T-helper 9 cell (primary cell): ENCODE results near the gene PDCD7.
"Not testable (repeated sequence)": the region's sequence is repeated elsewhere in the genome, so short reads cannot be mapped to it uniquely, and the experiment has no call there.

ENCODE experiments used
- DNase-seq: peaks from one replicate; pipeline ENCODE4 v3.0.0-alpha.2; 2020

Gene PDCD7

DNA sequence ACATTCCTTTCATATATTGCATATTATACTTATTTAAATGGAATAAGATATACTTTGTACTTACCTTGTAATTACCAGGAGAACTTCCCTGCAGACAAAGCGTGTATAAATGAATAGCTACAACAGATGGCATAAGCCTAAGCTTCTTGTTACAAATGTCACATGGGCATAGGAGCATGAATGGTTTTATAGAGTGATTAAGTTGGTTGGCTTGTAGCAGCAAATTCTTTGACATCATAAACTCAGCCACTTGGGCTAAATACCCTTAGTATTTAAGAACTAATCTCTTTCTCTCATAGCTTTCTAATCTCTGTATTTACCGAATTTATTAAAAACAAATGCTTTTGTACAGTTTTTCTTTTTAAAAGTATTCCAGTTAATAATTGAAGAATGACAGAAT, 18.5 kb downstream of the PDCD7 start, which contains the start of gene UBAP1L:
TSS of gene UBAP1L (minus strand) at position 115 of the 400 bp plus-strand sequence. CDS start 8,985 bp downstream, outside the sequence.
- DNase-seq, result no peak

DNA sequence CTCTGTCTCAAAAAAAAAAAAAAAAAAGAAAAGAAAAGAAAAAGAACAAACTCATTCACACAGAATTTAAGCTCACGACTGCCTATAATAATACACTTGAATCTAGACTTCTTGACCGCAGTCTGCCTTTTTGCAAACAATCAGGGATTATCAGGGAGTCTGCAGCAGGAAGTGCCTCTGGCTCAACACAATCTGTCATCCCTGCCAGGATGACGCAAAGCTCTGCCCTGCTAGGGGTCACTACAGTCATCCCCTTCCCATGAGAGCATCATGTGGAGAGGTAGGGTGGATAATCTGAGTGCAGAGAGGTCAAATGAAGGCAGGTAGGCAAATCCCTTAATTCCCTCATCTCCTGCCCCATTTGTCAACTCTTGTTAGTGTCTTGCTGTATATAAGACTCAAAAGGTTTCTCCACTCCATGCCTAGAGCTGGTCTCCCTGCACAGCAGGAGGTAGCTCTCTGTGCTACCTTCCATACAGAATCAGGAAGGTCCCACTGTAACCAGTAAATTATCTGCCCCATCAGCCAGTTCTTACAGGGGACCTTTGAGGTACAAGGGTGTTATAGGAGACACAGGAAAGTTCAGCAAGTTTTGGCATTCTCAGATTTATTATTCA, 22.8 kb downstream of the PDCD7 start:
- DNase-seq, result no peak

DNA sequence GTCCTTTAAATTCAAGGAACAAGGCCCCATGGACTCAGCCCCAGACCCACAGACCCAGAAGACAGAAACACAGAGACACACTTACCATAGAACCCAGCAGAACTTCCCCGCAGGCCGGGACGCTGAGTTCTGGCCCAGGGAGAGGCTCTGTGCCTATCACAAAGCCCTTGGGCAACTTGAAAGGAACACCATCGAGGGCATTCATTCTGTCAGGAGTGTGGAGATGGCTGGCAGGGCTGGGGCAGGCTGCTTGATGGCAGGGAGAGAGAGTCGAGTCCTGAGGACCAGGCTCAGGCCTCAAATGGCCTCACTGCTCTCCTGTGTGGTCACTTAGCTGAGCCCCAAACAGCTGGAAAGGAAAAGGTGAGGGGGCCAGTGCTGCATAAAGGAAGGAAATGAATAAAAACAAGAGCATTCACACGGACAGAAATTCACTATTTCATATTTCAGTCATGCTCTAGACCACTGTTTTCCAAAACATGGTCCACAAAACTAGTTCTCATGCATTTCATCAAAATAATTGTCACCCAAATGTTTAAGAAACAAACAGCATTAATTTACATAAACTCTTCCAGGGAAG, 27.5 kb downstream of the PDCD7 start:
- DNase-seq, result no peak

DNA sequence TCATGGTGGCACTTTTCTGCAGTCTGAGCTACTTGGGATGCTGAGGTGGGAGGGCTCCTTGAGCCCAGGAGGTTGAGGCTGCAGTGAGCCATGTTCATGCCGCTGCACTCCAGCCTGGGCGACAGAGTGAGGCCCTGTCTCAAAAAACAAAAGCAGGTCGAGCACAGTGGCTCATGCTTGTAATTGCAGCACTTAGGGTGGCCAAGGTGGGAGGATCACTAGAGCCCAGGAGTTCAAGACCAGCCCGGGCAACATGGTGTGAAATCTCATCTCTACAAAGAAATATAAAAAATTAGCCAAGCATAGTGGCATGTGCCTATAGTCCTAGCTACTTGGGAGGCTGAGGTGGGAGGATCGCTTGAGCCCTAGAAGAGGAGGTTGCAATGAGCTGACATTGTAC, 28.6 kb downstream of the PDCD7 start:
- DNase-seq, result no peak

DNA sequence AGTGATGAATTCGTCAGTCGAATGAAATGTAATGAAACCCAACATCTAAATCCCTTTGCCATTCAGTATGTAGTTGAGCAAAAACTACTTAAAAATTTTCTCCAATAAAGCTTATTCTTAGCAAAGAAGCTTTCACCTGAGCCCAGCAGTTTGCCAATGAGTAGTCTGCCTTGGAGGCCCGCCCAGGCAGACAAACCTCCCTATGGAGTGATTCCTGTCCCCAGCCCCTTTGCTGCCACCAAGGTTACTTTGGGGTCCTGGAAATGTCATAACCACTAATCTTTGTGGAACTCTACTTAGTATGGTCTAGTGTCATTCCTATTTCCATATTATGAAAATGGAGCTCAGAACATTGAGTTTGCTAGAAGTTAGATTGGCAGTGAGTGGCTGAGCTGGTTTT, 30.7 kb downstream of the PDCD7 start:
- DNase-seq, result no peak

DNA sequence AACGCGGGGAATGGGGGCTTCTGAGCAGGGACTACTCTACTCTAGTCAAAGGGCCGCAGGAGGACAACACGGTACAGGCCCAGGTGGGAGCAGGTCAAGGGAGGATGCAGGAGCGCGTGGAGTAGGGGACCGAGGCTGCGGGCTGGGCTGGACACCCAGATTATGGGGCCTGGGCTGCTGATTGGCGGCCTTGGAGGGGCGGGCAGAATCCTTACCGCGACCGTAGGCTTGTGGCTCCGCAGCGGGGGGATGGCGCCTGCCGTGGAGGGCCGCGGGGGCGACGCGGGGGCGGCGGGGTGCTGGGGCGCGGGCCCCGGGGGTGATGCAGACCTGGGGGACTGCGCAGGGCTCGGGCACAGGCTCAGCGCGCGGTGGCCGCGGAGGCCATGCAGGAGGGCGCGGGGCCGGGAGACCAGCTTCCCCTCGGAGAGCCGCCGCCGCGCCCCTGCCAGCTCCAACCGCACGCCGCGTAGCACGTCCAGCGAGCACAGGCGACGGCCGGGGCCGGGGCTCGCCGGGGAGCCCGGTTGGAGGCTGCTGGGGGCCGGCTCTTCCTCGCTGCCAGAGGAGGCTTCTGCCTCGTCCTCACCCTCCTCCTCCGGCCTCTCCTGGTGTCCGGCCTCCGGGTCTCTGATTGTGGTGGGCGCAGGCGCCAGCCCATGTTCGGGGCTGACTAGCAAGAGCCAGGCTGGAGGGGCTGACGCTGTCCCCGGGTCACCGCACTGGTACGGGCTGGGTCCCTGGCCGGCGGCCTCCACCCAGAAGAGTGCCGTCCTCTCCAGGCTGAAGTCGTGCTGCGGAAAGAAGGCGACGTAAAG, 31.5 kb downstream of the PDCD7 start:
- no peak for DNase-seq

DNA sequence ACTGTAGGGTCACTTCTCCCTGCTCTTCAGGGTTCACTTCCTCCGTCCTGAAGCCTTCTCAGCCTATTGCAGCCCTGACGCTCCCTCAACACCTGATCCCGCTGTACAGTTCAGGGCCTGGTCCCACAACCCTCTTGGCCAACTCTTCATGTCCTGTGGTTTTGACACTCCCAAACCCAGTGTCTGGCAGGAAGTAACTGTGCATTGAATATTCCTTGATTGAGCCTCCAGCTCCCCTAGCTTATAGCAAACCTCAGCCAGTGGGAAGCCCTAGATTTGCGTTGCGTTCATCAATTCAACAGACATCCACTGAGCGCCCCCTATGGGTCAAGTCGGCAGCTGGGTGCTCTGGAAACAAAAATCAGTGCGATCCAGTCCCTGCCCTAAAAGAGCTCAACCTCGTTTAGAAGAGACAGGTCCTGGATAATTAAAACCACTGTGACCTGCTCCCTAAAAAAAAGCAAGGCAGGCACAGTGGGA, 32.2 kb downstream of the PDCD7 start:
- DNase-seq, result peak; percentile 24

DNA sequence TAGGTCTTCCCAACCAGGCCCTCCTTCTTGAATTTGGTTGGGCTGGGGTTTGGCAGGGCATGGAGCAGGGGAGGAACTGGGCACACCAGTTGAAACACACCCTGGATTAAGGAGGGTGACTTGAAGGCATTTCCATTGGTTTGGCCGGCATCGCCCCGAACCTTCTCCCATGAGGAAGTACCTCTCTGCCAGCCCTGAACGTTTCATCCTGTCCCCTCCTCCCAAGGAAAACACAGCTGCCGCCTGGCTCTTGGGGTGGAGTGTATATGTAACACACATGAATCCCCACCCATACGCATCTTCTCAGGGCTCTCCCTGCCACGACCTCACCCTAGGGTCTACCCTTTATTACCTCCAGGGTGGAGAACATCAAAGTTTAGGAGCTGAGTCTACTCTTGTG, 33.2 kb downstream of the PDCD7 start:
- no peak for DNase-seq

DNA sequence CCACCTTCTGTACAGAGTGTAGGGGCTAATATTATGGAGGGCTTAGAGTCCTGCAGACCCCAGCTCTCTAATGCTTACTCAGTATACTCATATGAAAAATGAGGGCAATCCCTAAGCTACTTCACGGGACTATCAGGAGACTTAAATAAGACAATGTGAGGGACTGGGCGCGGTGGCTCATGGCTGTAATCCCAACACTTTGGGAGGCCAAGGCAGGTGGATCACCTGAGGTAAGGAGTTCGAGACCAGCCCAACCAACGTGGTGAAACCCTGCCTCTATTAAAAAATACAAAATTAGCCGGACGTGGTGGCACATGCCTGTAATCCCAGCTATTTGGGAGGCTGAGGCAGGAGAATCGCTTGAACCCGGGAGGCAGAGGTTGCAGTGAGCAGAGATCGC, 33.8 kb downstream of the PDCD7 start:
- DNase-seq, result not testable (repeated sequence)

DNA sequence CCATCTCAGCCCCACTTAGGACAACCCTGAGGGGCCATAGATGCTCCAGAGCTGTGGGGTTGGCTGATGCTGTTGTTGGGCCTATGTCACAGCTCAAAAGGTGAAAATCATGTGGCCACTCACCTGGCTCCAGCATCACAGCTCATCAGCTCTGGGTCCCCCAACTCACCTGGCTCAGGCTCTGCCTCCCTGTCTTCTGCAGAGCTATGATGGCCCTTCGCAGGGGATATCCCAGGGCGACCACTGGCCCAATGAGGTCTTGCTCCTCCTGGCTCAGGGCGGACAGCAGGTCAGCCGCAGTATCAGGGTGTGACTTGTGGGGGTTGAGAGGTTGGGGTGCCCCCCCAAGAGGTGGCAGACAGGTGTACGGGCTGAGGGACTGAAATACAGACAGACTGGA, 34.3 kb downstream of the PDCD7 start:
- no peak for DNase-seq

DNA sequence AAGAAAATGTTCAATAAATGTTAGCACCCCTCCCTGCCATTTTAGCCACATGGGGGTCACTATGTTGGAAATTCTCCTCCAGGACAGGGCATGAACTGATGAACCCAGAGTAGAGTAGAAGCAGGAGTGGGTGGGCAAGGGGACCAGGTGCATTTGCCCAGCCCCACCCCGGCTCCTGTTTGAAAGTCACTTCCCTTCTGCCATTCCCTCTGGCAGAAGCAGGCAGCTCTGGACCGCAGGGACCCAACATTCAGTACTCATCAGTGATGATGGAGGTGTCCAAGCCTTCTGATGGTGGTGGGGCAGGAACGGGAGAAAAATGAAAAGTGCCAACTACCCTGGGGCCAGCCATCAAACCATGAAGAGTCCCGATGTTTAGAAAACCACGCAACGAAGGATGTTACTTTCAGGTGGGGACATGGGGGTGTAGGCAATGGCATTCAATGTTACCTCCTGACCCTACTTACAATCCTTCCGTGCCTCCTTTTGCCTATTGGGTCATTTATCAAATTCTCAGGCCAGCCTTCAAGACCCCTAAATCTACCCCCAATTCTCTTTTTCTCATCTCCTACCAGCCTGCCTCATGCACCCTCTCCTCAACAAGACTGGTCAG, 35.9 kb downstream of the PDCD7 start:
- no peak for DNase-seq

DNA sequence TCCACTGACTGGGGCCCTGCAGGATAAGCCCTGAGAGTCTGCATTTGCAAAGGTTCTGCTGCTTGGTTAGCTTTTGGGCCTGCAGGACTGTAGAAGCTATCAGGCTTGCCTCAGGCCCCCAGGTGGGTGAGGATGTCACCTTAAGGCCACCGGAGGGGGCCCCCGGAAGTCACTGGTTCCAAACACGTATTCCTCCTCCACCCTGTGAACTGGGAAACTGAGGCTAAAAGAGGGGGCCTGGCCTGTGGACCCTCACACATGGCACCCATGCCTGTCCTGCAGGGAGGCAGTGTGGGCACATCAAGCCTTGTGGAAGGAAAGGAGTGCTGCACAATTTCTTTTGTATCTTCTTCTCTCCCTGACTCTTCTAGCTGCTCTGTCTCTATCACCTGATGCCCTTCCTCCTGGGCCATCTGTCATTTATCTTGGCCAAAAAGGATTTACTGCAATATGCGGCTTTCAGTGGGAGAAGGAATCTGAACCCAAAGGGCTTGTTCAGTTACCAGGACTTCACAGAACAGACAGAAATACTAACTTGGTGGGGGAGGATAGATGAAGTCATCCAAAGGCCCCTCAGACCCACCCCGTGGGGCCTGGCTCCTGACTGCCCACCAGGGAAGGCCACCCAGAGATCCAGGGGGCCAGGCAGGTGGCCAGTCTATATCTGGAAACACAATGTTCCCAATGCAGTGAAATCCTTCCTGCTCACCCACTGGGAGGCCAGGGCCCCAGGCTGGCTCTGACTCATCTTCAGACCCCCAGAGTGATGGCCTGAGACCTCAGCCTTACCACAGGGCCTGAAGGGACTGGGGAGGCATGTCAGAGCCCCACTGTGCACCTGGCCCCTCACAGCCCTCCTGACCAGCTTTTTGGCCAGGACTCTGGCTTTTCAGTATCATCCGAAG, 36.9 kb downstream of the PDCD7 start:
- no peak for DNase-seq

DNA sequence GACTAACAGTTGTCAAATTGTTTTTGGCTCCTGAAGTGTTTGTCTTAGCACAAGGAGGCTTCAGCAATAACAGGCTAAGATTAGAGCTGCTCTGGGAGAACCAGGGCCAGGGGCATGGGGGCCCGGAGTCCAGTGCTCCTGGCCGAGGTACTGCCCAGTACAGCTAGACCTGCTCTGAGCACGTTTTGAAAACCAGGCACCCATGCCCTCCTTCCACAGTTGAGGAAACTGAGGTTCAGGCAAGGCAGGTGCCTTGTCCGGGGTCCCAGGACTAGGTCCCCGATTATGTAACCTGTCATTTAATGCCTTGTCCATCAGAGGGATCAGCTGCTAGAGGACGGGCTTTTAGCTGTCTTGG, 37.9 kb downstream of the PDCD7 start:
- DNase-seq, result no peak

DNA sequence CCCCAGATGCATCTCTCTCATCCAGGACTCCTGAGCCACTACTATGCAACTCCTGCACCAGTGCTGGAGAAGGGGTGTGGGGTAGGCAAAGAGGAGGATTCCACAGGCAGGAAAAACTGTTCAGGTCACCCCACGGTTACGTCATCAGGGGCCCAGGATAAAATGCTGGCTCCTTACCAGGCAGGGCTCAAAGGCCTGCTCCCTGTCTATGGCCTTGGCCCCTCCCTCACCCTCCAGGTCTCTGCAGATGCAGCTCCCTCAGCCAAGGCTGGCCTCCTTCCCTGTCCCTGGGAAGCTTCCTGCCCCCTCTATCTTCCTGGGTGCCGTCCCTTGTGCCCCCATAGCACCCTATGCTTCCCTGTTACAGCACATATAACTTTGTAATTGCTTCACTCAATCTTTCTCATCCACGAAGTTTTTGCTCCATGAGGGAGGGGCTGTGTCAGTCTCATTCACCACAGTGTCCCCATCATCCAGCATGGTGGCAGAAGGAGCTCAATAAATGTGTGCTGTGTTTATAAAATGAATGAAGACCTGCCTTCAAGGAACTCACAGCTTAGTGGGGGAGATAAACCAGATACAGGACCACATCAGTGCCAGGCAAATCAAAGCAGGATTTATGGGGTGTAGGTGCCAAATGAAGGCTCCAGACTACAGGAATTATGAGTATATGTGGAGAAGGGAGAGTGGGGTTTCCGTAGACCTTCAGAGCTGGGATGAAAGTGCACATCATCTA, 38.4 kb downstream of the PDCD7 start:
- DNase-seq, result no peak

DNA sequence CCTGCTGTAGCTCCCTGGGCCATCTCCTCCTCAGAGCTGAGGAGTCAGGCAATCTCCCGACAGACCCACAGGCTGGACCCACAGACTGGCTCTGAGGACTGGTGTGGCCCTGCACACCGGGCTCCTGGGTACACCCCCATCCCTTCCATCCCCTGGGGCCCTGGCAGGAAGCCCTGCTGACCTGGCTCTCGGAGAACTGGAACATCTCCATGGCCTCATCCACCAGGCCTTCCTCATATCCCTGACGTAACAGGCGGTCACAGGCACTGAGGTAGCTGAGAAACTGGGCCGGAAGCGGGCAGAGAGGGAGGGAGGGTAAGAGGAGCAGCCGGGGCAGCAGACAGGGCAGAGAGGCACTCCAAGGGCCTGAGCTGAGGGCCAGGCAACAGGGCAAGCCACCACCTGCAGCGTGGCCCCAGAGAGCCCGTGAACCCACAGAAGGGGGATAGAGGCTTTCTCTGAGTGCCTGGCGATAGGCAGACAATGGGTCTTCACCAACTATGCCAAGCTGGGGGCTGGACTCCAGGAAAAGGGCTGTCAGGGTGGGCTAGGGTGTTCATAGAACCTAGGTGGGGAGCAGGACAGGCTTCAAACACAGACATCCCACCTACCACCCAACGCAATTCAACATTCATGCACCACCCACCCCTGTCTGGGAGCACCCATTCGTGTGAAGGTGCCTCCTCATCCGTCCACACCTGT, 39.2 kb downstream of the PDCD7 start:
- no peak for DNase-seq

DNA sequence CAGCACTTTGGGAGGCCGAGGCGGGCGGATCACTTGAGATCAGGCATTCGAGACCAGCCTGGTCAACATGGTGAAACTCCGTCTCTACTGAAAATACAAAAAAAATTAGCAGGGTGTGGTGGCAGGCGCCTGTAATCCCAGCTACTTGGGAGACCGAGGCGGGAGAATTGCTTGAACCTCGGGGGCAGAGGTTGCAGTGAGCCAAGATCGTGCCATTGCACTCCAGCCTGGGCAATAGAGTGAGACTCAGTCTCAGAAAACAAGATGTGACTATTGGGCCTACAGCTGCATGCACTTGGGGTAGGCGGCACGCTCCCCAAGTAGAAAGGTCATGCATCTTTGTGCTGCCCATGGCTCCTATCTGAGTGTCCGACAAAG, 39.8 kb downstream of the PDCD7 start:
- DNase-seq, result not testable (repeated sequence)

DNA sequence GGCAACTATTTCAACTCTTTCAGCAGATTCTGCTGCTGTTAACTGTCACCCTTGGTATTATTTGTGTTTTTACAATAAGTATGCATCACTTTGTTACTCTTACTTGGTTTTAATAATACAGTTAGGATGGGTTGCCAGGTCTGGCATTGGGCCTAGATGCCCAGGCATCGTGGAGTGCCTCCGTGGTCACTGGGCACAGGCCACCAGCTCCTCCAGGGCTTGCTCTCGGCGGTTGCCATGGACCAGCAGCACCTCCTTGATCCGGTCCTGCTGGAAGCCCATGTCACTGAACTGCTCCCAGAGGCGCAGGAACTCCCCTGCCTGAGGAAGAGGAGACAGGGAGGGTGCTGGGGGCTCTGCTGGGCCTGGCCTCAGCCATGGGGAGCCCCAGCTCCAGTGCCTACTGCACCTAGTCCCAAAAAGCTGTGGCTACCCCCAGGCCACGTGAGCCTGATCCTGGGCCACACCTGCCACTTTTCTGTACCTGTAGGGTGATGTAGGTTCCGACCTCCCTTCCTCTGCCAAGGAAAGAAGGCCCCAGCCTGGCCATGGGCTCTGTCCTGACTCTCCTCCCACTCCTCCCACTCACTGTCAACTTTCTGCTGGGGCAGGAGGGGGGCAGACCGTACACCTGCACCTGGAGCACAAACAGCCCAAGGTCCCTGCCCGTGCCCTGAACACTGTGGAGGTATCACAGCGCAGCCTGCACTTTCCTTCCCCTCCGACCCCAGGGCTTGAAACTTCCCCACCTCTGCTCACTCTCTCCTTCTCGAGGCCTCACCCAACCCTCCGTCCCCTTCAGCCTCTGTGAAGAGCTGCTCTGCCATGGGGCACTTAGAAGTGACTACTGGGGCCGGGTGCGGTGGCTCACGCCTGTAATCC, 40.5 kb downstream of the PDCD7 start:
- DNase-seq, result no peak

DNA sequence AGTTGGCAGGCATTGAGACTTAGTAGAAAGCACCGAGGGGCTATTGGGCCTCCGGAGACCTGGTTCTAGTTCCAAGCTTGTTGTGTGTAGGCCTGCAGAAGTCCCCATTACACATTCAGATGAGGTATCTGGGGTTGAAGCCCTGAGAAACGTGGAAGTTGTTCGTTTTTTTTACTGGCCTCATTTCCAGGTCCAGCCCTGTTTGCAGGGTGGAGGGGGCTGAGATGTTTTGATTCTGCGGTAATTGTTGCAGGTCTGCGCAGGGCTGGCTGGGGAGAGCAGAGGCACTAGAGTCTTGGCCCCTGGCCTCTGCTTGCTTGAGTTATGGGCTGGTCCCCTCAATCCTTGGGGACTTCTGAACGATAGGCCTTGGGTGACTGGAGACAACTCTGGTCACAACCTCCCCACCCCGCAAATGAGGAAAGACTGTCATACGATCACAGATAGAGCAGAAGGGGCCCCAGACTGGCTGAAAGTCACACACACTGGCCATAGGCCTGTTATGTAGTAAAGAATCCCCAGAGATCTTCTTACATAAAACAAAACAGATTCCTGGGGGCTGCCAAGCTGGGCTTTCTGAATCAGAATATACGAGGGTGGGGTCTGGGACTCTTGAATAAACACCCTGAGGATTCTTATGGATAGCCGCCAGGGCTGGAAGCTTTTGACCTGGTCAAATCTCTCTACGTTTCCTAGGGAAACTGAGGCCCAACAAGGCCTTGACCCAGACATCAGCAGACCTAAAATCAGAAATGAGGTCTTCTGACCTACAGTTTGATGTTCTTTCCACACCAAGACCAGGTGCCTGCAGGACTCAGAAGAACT, 41.5 kb downstream of the PDCD7 start:
- no peak for DNase-seq

DNA sequence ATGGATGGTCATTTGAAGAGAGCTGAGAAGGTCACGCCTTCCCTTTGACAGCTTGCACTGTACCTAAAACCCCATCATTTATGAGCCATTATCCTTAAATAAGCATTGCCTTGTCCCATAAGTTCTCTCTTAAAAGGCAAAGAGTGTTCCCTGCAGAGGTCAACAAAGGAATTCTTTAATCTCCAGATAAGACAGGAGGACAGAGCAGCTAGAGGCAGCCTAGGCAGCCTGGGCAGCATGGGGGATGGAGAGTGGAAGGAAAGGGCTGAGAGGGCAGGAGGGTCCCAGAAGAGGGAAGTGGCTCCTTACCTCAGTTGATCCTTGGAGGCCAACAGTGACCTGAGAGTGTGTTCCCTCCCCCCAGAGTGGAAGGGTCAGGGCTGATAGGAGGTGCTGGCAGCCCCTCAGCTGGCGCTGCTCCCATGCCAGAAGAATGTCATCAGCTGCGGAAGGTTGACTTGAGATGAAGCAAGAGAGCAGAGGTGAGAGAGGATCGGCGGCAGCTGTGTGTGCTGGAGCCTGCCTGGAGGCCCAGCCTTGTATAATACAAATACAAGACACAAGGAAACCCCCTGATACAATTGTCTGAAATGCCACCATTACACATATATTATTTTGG, 44.3 kb downstream of the PDCD7 start:
- DNase-seq, result no peak
